Naive thymus-derived CD8-positive, alpha-beta T cell (primary cell): ENCODE measurements around the gene HBB. TPM values are rescaled to one million over a fixed set of nuclear protein-coding genes. Genes with fewer than 3 reads are reported as not detected.

Experiments used
- ATAC-seq, 2 donors: fragments of 150-1000 bp; cut with Tn5 transposase in 1 of 2; sonication (Bioruptor Pico), chemical (Tn5 transposase) in 1 of 2; 1 replicate in 1 of 2; 2 replicates in 1 of 2; pipeline ENCODE4 v1.10.0; 2021; ENCODE audit warnings: mild to moderate bottlenecking in 2 of 2, moderate library complexity in 2 of 2
- POLR2A ChIA-PET: fragments of 350-600 bp; sonication (Branson Sonifier 250); formaldehyde crosslinking; loops from one replicate; lab custom pipeline; 2021; ENCODE audit warnings: antibody characterized with exemption; lab: Charles Lee
- DNase-seq, 10 donors: peaks; one replicate each; pipeline versions ENCODE4 v3.0.0 to v3.0.0-alpha.2; 2020 to 2022
- H3K27ac Mint-ChIP-seq, 10 donors: one replicate each; pipeline ENCODE4 v1.8.0; 2020 to 2022; ENCODE audit warnings: mild to moderate bottlenecking in 10 of 10, mixed read lengths in 10 of 10, moderate library complexity in 4 of 10, inconsistent platforms in 1 of 10
- H3K27me3 Mint-ChIP-seq, 5 donors: one replicate each; pipeline ENCODE4 v1.8.0; 2021 to 2022; ENCODE audit warnings: mixed read lengths in 5 of 5
- H3K36me3 Mint-ChIP-seq, 3 donors: one replicate each; pipeline ENCODE4 v1.8.0; 2020 to 2022; ENCODE audit warnings: mixed read lengths in 3 of 3, mild to moderate bottlenecking in 2 of 3, inconsistent platforms in 1 of 3
- H3K4me1 Mint-ChIP-seq, 4 donors: one replicate each; pipeline ENCODE4 v1.8.0; 2021 to 2022; ENCODE audit warnings: mixed read lengths in 4 of 4
- H3K4me3 Mint-ChIP-seq, 10 donors: one replicate each; pipeline ENCODE4 v1.8.0; 2020 to 2022; ENCODE audit warnings: mild to moderate bottlenecking in 10 of 10, mixed read lengths in 10 of 10, moderate library complexity in 6 of 10, inconsistent platforms in 1 of 10
- H3K9me3 Mint-ChIP-seq, 9 donors: one replicate each; pipeline ENCODE4 v1.8.0; 2020 to 2022; ENCODE audit warnings: mixed read lengths in 9 of 9, mild to moderate bottlenecking in 3 of 9, inconsistent platforms in 1 of 9, moderate library complexity in 1 of 9
- polyA plus RNA-seq, 3 donors: library from polyadenylated mRNA; unstranded; fragments of 300-500 nt; fragmentation: Illumina TruSeq; gene quantifications; one replicate each; pipeline ENCODE4 v1.2.3, GENCODE V29; 2021
- total RNA-seq, 8 experiments: library from RNA in 2 of 8; stranded (reverse) in 2 of 8; gene quantifications; one replicate each; pipeline ENCODE4 v1.2.3 and lab custom pipeline; 2021 to 2026

HBB gene
- total and polyA plus RNA-seq, 5 experiments from 2014 or later, result 0.88 to 0.89 TPM; not detected in 3

DNA sequence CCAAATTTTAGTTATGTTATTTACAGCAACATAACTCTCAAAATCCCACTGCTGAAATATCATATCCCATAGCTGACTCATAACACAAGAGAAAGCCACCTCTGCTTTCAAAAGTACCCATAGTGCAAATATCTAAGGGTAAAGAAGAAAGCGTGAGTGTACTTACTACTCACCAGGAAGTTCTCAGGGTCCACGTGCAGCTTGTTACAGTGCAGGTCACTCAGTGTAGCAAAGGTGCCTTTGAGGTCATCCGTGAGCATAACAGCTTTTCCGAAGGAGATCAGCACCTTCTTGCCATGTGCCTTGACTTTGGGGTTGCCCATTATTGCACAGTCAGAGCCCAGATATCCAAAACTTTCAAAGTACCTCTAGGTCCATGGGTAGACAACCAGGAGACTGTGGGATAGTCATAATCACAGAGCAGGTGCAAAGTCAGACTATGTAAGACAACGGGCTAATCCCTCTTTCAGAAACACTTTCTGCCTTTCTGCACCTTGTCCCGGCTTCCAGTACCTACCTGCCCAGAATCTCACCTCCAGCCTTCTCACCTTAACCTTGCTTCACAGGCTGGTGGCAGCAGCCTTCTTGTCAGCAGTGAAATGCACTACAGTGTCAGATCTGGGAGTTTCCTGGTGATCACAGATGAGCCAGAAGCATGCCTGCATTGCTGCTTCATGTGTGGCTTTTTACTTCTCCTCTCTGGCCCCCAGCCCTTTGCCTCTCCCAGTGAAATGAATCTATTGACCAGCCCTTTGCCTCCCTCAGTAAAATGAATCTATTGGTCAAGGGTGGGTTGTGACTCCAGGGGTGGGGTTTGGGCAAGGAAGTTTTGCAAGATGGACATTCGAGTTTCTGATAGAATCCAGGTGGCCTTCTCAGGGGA is 16.3 kb upstream of the HBB start:
- Mint-ChIP-seq H3K4me3 (no peak overlapping the region), H3K4me1 (no peaks in the 10 kb centered on the region), H3K36me3 (no peaks in the 10 kb centered on the region), H3K27me3 (peaks cover 0 to 21% (median 3%) of the 10 kb centered on the region in 5 donors), H3K9me3 (no peaks in the 10 kb centered on the region), H3K27ac (no peak overlapping the region)
- POLR2A ChIA-PET, result no interaction called here
- DNase-seq (no peak), ATAC-seq (no peak)

DNA sequence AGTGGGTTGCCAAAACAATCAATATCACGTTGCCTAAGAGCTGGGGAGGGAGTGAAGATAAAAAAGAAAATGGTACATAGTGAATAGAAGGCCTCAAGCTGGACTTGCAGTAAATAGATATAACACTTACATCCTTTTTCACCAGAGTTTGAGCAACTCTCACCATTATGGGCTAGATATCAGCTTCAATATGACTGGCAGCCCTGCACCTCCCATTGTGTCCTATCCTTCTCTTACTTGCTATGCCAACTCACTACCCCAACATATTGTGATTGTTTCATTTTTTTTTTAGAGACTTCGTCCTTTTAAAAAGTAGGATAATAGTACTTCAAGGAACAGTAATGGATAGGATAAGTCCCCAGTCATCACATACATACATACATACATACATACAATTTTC is 15.3 kb upstream of the HBB start:
- Mint-ChIP-seq H3K4me1 (no peaks in the 10 kb centered on the region), H3K9me3 (no peaks in the 10 kb centered on the region), H3K36me3 (no peaks in the 10 kb centered on the region), H3K4me3 (no peak overlapping the region), H3K27me3 (peaks cover 1 to 29% (median 8%) of the 10 kb centered on the region in 5 donors), H3K27ac (no peak overlapping the region)
- ATAC-seq (no peak), DNase-seq (no peak)
- POLR2A ChIA-PET, result no interaction called here

DNA sequence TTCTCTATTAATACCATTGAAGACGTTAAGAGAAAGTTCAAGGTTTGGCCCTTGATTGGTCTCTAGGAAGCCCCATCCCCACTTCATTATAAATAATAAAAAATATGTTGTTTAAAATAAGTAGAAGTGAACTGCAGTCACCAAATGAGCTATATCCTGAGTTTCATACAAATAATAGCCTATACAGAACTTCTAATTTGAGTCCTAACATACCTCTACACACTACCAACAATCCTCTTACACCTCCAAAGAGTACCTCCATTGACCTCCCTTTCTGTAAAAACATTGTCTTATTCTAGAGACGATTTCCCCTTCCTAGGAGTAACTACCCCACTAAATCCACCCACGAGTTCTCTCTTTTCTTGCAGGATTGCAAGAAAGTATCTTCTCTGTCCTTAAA is 14.6 kb upstream of the HBB start:
- Mint-ChIP-seq H3K27ac (no peak overlapping the region), H3K36me3 (no peaks in the 10 kb centered on the region), H3K4me3 (no peak overlapping the region), H3K27me3 (peaks cover 1 to 31% (median 9%) of the 10 kb centered on the region in 5 donors), H3K9me3 (no peaks in the 10 kb centered on the region), H3K4me1 (no peaks in the 10 kb centered on the region)
- POLR2A ChIA-PET, result no interaction called here
- DNase-seq (no peak), ATAC-seq (no peak)

DNA sequence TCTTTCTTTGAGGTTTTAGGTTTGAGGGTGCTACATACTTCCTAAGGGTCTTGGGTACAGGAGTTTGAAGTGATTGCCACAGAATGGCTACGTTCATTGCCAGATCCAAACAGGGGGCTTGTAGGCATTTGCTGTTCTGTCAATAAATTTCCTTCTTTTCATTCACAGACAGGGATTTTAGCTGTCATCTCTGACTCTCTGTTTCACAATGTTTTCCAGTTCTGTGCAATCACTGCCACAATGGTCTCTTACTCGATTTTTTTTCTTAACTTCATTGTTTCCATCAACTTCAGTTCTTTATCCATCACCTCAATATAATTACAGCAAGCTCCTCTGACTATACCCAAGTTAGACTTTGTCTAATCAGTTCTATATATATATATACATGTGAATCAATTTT is 13.6 kb upstream of the HBB start:
- DNase-seq, result no peak
- no peak for ATAC-seq
- Mint-ChIP-seq H3K36me3 (no peaks in the 10 kb centered on the region), H3K9me3 (no peaks in the 10 kb centered on the region), H3K27ac (no peak overlapping the region), H3K4me1 (no peaks in the 10 kb centered on the region), H3K27me3 (peaks cover 2 to 30% (median 9%) of the 10 kb centered on the region in 5 donors), H3K4me3 (no peak overlapping the region)
- POLR2A ChIA-PET, result no interaction called here

GRCh38 chr11:5240056-5240455 is 13.2 kb upstream of the HBB start:
- peaks cover 2 to 30% (median 9%) of the 10 kb centered on the region in 5 donors for H3K27me3 Mint-ChIP-seq
- POLR2A ChIA-PET, result no interaction called here
- no peaks in the 10 kb centered on the region for H3K9me3 Mint-ChIP-seq
- H3K4me1 Mint-ChIP-seq, result no peaks in the 10 kb centered on the region
- no peak overlapping the region for H3K27ac Mint-ChIP-seq
- no peak for ATAC-seq
- no peaks in the 10 kb centered on the region for H3K36me3 Mint-ChIP-seq
- no peak for DNase-seq
- no peak overlapping the region for H3K4me3 Mint-ChIP-seq

GRCh38 chr11:5239046-5239445 is 12.2 kb upstream of the HBB start:
- Mint-ChIP-seq H3K27ac (no peak overlapping the region), H3K4me3 (no peak overlapping the region), H3K4me1 (peaks cover 0 to 4% (median 1%) of the 10 kb centered on the region in 4 donors), H3K27me3 (peaks cover 2 to 27% (median 6%) of the 10 kb centered on the region in 5 donors), H3K36me3 (no peaks in the 10 kb centered on the region), H3K9me3 (no peaks in the 10 kb centered on the region)
- ATAC-seq (no peak), DNase-seq (no peak)
- POLR2A ChIA-PET, result no interaction called here

DNA sequence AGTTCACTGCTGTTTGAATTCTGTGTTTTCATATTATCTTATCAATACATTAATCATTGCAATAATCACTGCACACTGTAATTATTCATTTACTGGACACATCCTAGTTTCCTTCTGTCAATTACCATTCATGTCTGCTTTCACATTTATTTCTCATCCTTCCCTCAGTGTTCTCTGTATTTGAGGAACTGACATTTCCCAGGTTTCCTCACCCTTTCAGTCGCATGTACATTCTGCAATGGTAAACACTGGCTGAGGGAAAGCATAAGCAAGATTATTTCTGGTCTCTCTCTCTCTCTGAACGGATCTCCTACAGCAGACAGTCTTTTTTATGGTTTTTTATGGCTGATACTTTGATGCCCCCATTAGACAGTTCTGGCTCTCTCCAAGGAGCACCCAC is 11.6 kb upstream of the HBB start:
- Mint-ChIP-seq H3K9me3 (no peaks in the 10 kb centered on the region), H3K27ac (no peak overlapping the region), H3K27me3 (peaks cover 2 to 27% (median 6%) of the 10 kb centered on the region in 5 donors), H3K4me3 (no peak overlapping the region), H3K4me1 (peaks cover 0 to 4% (median 1%) of the 10 kb centered on the region in 4 donors), H3K36me3 (no peaks in the 10 kb centered on the region)
- ATAC-seq (no peak), DNase-seq (no peak)
- POLR2A ChIA-PET, result no interaction called here

GRCh38 chr11:5237420-5237819 is 10.5 kb upstream of the HBB start:
- peaks cover 2 to 27% (median 6%) of the 10 kb centered on the region in 5 donors for H3K27me3 Mint-ChIP-seq
- no peak for DNase-seq
- H3K4me1 Mint-ChIP-seq, result peaks cover 0 to 4% (median 1%) of the 10 kb centered on the region in 4 donors
- ATAC-seq, result no peak
- no peaks in the 10 kb centered on the region for H3K36me3 Mint-ChIP-seq
- POLR2A ChIA-PET, result no interaction called here
- no peak overlapping the region for H3K4me3 Mint-ChIP-seq
- H3K27ac Mint-ChIP-seq, result no peak overlapping the region
- H3K9me3 Mint-ChIP-seq, result no peaks in the 10 kb centered on the region

DNA sequence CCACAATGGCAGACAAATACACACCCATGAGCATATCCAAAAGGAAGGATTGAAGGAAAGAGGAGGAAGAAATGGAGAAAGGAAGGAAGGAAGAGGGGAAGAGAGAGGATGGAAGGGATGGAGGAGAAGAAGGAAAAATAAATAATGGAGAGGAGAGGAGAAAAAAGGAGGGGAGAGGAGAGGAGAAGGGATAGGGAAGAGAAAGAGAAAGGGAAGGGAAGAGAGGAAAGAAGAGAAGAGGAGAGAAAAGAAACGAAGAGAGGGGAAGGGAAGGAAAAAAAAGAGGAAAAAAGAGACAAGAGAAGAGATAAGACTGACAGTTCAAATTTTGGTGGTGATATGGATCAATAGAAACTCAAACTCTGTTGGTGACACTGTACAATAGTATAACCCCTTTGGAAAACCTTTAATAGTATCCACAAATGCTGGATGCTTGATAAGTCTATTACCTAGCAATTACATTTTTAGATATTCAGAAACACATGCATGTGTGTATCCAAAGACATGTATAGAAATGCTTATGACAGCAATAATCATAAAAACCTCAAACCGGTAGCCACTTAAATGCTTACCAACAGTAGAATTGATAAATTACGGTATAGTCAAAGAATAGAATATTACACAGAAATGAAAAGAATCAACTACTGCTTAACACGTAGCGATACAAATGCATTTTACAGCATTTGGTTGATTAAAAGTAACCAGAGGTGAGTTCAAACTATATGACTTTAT is 8.7 kb upstream of the HBB start:
- Mint-ChIP-seq H3K9me3 (peaks cover 0 to 2% (median 0%) of the 10 kb centered on the region in 9 donors), H3K4me3 (no peak overlapping the region), H3K36me3 (no peaks in the 10 kb centered on the region), H3K4me1 (peaks cover 0 to 4% (median 1%) of the 10 kb centered on the region in 4 donors), H3K27ac (no peak overlapping the region), H3K27me3 (peaks cover under 1 to 27% (median 8%) of the 10 kb centered on the region in 5 donors)
- no peak for ATAC-seq
- POLR2A ChIA-PET, result no interaction called here
- no peak for DNase-seq

- Mint-ChIP-seq H3K9me3 (peaks cover 0 to 2% (median 0%) of the 10 kb centered on the region in 9 donors), H3K36me3 (no peaks in the 10 kb centered on the region), H3K4me3 (no peak within 1 kb of the TSS), H3K27ac (no peak within 1 kb of the TSS), H3K27me3 (peaks cover 1 to 27% (median 8%) of the 10 kb centered on the region in 5 donors), H3K4me1 (peaks cover 0 to 4% (median 1%) of the 10 kb centered on the region in 4 donors)
- no peak for ATAC-seq
- DNase-seq, result no peak
- POLR2A ChIA-PET, result no interaction called here
Observed at GRCh38 chr11:5234381-5234834, 7.5 kb upstream of the HBB start, which contains the start of gene HBD. HBD (minus strand) TSS chr11:5234483; CDS start chr11:5234433, 50 bp downstream.

DNA sequence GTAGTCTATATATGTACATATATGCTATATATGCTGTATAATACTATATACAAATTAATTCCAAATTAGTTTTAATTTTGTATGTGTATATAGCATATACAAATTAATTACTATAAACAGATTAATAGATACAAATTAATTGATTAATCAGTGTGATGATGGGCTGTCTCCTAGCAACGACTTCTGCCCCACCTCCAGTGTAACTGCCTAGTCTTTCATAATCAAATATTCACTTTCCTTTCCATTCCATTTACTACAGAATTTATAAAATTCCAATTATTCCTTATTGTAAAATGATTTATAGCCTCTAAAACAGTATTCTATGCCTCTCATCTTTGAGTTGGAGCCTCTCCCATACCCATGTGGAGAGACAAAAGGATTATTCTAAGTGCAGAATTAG is 6.4 kb upstream of the HBB start:
- ATAC-seq (no peak), DNase-seq (no peak)
- Mint-ChIP-seq H3K27me3 (peaks cover 1 to 27% (median 8%) of the 10 kb centered on the region in 5 donors), H3K9me3 (peaks cover 0 to 2% (median 0%) of the 10 kb centered on the region in 9 donors), H3K4me3 (no peak overlapping the region), H3K4me1 (peaks cover 0 to 4% (median 1%) of the 10 kb centered on the region in 4 donors), H3K27ac (no peak overlapping the region), H3K36me3 (no peaks in the 10 kb centered on the region)
- POLR2A ChIA-PET, result no interaction called here

DNA sequence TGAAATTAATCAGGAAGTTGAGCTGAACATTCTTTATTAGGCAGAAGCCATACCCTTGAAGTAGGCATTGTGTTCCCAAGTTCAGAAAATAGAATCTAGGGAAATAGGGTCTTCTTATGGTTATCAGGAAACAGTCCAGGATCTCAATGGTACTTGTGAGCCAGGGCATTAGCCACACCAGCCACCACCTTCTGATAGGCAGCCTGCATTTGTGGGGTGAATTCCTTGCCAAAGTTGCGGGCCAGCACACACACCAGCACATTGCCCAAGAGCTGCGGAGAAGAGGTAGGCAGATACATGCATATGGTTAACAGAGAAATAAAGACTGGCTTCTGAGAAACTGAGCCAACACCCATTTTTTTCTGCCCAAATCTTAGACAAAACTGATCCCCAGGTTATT is 6.0 kb upstream of the HBB start:
- peaks cover 0 to 4% (median 1%) of the 10 kb centered on the region in 4 donors for H3K4me1 Mint-ChIP-seq
- DNase-seq (no peak), ATAC-seq (no peak)
- no peaks in the 10 kb centered on the region for H3K36me3 Mint-ChIP-seq
- POLR2A ChIA-PET, result no interaction called here
- H3K27ac Mint-ChIP-seq, result no peak overlapping the region
- no peak overlapping the region for H3K4me3 Mint-ChIP-seq
- H3K9me3 Mint-ChIP-seq, result peaks cover 0 to 2% (median 0%) of the 10 kb centered on the region in 9 donors
- peaks cover 1 to 25% (median 8%) of the 10 kb centered on the region in 5 donors for H3K27me3 Mint-ChIP-seq

GRCh38 chr11:5232176-5232575 is 5.3 kb upstream of the HBB start:
- H3K27ac Mint-ChIP-seq, result no peak overlapping the region
- peaks cover 1 to 18% (median 4%) of the 10 kb centered on the region in 5 donors for H3K27me3 Mint-ChIP-seq
- ATAC-seq, result no peak
- H3K36me3 Mint-ChIP-seq, result no peaks in the 10 kb centered on the region
- POLR2A ChIA-PET, result no interaction called here
- H3K4me1 Mint-ChIP-seq, result peaks cover 0 to 4% (median 1%) of the 10 kb centered on the region in 4 donors
- peaks cover 0 to 2% (median 0%) of the 10 kb centered on the region in 9 donors for H3K9me3 Mint-ChIP-seq
- DNase-seq, result no peak
- no peak overlapping the region for H3K4me3 Mint-ChIP-seq
